Stimulated activated CD8-positive, alpha-beta memory T cell treated with anti-CD3 and anti-CD28 coated beads, Interleukin-4, amount 100 ng/mL, for 1 hour (primary cell): ENCODE data around the gene GPR62.
A peak's percentile ranks its signal among the peaks of the same experiment; 100 is the strongest.
"Not testable (repeated sequence)": the region's sequence is repeated elsewhere in the genome, so short reads cannot be mapped to it uniquely, and the experiment has no call there.

ENCODE experiments used
- DNase-seq, 2 donors: peaks; one replicate each; pipeline ENCODE4 v3.0.0-alpha.2; 2020; ENCODE audit warnings: low read depth in 2 of 2, low spot score in 1 of 2

The GPR62 gene

GRCh38 chr3:51970606-51971300 is 15.6 kb downstream of the GPR62 start:
- no peak for DNase-seq

- DNase-seq: no peak
Measured at GRCh38 chr3:51971350-51971749, 16.2 kb downstream of the GPR62 start.

- no peak for DNase-seq
Measured at GRCh38 chr3:51974277-51974962, 19.2 kb downstream of the GPR62 start.

GRCh38 chr3:51974963-51975851 is 20.0 kb downstream of the GPR62 start, which contains the start of gene ABHD14A:
Gene ABHD14A (plus strand): TSS chr3:51975064. CDS start chr3:51975136, 72 bp downstream.
- peak in 1 of 2 donors; percentile 47 for DNase-seq

DNA sequence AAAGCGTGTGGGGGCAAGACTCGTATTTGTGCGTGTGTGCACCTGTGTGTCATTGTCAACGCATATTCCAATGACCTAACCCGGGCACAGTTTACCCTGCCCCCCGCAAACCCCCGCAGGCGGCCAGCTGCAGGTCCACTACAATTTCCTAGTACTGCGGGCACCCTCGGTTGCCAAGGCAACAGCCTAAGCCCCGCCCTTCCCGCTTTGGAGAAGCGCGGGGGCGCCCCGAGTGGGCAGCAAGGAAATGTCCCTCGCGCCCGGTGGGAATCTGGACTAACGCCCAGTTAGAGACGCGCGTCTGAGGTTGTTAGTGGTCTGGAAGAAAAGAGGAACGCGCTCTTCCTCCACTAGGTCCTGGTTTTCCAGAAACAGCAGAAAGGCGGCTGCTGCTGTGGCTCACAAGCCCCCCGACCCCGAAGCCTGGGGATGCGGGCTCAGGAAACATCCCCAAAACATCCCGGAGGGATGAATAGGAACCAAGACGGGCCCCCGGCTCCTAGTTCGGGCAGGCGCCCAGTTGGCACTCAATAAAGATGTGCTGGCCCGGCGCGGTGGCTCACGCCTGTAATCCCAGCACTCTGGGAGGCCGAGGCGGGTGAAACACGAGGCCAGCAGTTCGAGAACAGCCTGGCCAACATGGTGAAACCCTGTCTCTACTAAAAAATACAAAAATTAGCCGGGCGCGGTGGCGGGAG is 20.8 kb downstream of the GPR62 start:
- DNase-seq: no peak

DNA sequence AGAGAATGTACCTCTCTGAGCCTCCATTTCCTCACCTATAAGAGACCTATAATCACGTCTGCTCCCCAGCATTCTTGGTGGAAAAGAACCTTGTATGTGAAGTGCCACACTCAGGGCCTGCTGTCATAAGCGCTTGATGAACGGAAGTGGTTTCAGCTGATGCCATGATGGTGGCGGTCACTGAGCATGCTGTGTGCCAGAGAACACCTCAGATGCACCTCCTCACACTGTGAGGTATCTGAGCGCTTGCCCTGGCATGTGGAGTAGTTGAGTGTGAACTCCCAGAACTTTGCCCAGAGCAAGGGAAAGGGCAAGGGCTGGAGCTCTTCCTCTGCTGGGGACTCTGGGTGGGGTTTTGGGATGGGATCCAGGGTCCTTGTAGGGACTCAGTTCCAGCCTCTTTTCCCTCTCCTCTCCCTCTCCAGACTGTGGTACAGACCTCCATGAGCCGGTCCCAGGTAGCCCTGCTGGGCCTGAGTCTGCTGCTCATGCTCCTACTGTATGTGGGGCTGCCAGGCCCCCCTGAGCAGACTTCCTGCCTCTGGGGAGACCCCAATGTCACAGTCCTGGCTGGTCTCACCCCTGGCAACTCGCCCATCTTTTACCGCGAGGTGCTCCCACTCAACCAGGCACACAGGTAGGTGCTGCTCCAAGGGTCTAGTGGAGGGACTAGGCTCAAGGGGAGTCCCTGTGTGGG is 22.4 kb downstream of the GPR62 start:
- DNase-seq: no peak

DNA sequence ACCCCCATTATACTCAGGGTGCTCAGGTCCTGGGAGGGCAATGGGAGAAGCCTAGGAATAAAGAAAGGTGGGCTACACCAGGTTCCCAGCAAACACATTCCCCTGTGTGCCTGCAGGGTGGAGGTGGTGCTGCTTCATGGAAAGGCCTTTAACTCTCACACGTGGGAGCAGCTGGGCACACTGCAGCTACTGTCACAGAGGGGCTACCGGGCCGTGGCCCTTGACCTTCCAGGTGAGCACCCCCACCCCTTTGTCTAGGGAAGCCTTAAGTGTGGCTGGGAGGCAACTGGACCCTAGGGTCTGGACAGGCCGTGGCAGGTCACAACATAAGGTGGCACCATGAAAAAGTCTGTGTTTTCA is 22.9 kb downstream of the GPR62 start:
- no peak for DNase-seq

DNA sequence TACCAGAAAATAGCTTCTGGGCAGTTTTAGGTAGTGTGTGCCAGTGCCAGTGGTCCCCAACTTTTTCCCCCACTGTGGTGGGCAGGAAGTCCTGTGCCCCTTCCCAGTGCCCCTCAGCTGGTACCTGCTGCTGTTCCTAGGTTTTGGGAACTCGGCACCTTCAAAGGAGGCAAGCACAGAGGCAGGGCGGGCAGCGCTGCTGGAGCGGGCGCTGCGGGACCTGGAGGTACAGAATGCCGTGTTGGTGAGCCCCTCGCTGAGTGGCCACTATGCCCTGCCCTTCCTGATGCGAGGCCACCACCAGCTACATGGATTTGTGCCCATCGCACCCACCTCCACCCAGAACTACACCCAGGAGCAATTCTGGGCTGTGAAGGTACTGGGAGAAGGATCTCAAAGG is 25.1 kb downstream of the GPR62 start:
- DNase-seq: no peak

DNA sequence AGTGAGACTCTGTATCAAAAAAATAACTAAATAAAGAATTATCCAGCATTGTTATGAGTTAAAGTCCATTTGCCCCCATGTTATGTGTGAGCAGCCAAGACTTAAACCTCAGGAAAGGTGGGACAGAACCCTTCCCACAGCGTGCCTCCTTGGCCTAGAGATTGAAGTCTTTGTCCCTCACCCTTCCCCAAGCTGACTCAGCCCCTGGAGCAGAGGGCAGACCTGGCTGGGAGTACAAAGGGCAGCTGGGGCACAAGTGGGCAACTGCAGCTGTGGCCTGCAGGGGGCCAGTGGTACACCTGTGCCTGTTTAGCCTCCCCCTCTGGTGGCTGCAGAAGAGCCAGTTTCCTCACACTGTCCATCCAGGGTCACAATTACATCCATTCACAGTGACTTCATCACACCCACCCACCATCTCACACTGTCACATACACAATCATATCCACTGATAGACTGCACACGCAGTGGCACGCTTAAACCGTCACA is 27.2 kb downstream of the GPR62 start:
- DNase-seq: no peak

DNA sequence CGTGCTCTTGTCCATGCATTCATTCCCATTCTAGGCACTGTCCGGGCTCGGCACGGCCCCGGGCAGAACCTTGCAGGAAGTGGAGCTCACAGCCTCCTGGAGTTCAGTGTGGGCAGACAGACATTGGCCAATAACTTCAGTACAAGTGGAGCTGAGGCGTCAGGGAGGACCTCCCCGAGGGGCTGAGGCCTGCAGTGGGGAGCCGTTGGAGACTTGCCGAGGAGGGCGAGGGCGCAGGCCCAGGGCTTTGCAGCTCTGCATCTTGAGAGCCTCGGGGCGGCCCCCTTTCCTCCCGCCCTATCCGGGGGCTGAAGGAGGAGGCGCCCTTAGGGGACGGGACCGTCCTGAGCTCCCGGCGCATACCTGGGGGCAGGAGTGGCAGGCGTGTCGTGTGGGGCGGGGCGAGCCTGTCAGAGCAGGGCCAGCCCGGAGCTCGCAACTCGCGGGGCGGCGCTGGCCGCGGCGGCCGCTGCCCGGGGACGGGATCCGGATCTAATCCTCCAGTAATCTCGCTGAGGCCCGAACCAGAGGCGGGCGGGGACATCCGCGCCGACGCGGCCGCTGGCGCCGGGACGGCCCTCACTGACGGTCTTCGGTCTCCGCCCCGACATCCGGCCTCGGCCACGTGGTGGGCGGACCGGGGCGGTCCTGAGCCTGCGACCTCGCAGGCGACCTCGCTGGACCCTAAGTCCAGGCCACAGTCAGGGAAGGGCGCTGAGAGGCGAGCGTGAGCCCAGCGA is 27.8 kb downstream of the GPR62 start, which contains the start of gene ACY1:
TSS of gene ACY1 (plus strand) at position 698 of the 740 bp plus-strand sequence. CDS start 530 bp downstream, outside the sequence.
- peak; percentile 26 to 37 for DNase-seq

GRCh38 chr3:51983578-51984268 is 28.5 kb downstream of the GPR62 start:
- DNase-seq: no peak

GRCh38 chr3:51984269-51984647 is 29.1 kb downstream of the GPR62 start:
- no peak for DNase-seq

- no peak for DNase-seq
Measured at GRCh38 chr3:51985063-51985462, 29.9 kb downstream of the GPR62 start.

- no peak for DNase-seq
Measured at GRCh38 chr3:51986010-51986947, 31.1 kb downstream of the GPR62 start.

- no peak for DNase-seq
Measured at GRCh38 chr3:51987568-51987967, 32.4 kb downstream of the GPR62 start.

- DNase-seq: no peak
Measured at GRCh38 chr3:51988286-51989146, 33.3 kb downstream of the GPR62 start.

- not testable (repeated sequence) for DNase-seq
Measured at GRCh38 chr3:51990501-51990971, 35.4 kb downstream of the GPR62 start.
